Spleen (tissue), 11 donors: ENCODE data around the gene PRR16. TPM values are rescaled to one million over a fixed set of nuclear protein-coding genes. Genes with fewer than 3 reads are reported as not detected.

Source experiments
- DNase-seq: peaks from one replicate; pipeline ENCODE4 v3.0.0-alpha.2; 2020
- H3K27ac ChIP-seq, 8 donors: fragments of 200-600 bp; sonication (generic) in 7 of 8; 1 replicate in 4 of 8; 2 replicates in 4 of 8; pipeline versions ENCODE4 v1.5.0 to v1.8.0; 2016 to 2021; ENCODE audit warnings: inconsistent platforms in 4 of 8, mild to moderate bottlenecking in 4 of 8, moderate library complexity in 1 of 8
- H3K27me3 ChIP-seq, 7 donors: fragments of 200-600 bp; sonication (generic) in 6 of 7; replicated peaks in 1 of 7; 1 replicate in 4 of 7; 2 replicates in 3 of 7; pipeline versions ENCODE4 v1.5.0 to v1.8.0; 2016 to 2021; ENCODE audit warnings: inconsistent platforms in 3 of 7, mild to moderate bottlenecking in 1 of 7
- H3K36me3 ChIP-seq, 6 donors: fragments of 200-600 bp; sonication (generic) in 5 of 6; 1 replicate in 4 of 6; 2 replicates in 2 of 6; pipeline versions ENCODE4 v1.5.0 to v1.8.0; 2016 to 2021; ENCODE audit warnings: inconsistent platforms in 2 of 6
- H3K4me1 ChIP-seq, 6 donors: fragments of 200-600 bp; sonication (generic) in 5 of 6; 1 replicate in 3 of 6; 2 replicates in 3 of 6; pipeline versions ENCODE4 v1.5.0 to v1.8.0; 2016 to 2021; ENCODE audit warnings: inconsistent platforms in 3 of 6
- H3K4me3 ChIP-seq, 8 donors: fragments of 200-600 bp; sonication (generic) in 7 of 8; 1 replicate in 4 of 8; 2 replicates in 4 of 8; pipeline versions ENCODE4 v1.5.0 to v1.8.0; 2016 to 2021; ENCODE audit warnings: inconsistent platforms in 4 of 8, mild to moderate bottlenecking in 4 of 8, moderate library complexity in 2 of 8
- H3K9me3 ChIP-seq, 8 donors: fragments of 200-600 bp; sonication (generic) in 7 of 8; 1 replicate in 4 of 8; 2 replicates in 4 of 8; pipeline versions ENCODE4 v1.5.0 to v1.8.0; 2016 to 2021; ENCODE audit warnings: inconsistent platforms in 4 of 8
- CTCF ChIP-seq, 11 experiments: fragments of 200-600 bp in 7 of 11; fragments of 450-650 bp in 4 of 11; sonication (generic) in 4 of 11; IDR thresholded peaks in 8 of 11; conservative IDR thresholded peaks in 3 of 11; 1 replicate in 7 of 11; 2 replicates in 4 of 11; pipeline versions ENCODE4 v1.4.0 to v1.8.0; 2016 to 2021; ENCODE audit warnings: antibody characterized with exemption in 11 of 11, inconsistent platforms in 4 of 11, mild to moderate bottlenecking in 1 of 11
- POLR2A ChIP-seq, 3 donors: fragments of 450-650 bp; IDR thresholded peaks; one replicate each; pipeline ENCODE4 v1.5.1; 2017; ENCODE audit warnings: antibody characterized with exemption in 3 of 3, mild to moderate bottlenecking in 1 of 3
- POLR2AphosphoS5 ChIP-seq, 3 donors: sonication (generic); formaldehyde crosslinking; IDR thresholded peaks; one replicate each; pipeline ENCODE4 v1.5.1; 2017; ENCODE audit warnings: antibody characterized with exemption in 3 of 3
- WGBS, 5 donors: extraction: QIAGEN DNeasy Blood & Tissue Kit in 3 of 5; methylation state at CpG; one replicate each; pipeline versions ENCODE4 v1.1.5 to v1.1.7; 2013 to 2018; 5-methylcytosine and 5-hydroxymethylcytosine counted together
- intact Hi-C: fragments of 100-400 bp; cut with DNase I; formaldehyde crosslinking; loops from one replicate; pipeline ENCODE4 v1.15.0; 2023; ENCODE audit warnings: low total_unique reads
- polyA plus RNA-seq, 3 donors: library from polyadenylated mRNA; stranded (reverse); fragments of 200-250 nt; gene quantifications; one replicate each; pipeline ENCODE4 v1.2.1, GENCODE V29; 2013
- total RNA-seq, 7 donors: library from RNA; depleted of rRNA in 3 of 7; stranded (reverse); fragments of >200 nt in 3 of 7; fragmentation: NEBNext Ultra II Directional in 4 of 7; extraction: Animal tissue kit (Norgen Biotek cat#: 25700) in 4 of 7; gene quantifications; one replicate each; pipeline versions ENCODE4 v1.1.0 to v1.2.1, GENCODE V29; 2016 to 2021
- donor health status: healthy with polysubstance abuse.
- donor health status: DM: no; HTN: no; CAD: no; lungs with moderate emphysema.
- donor health status: DM: no; HTN: no; CAD: no.
- donor health status: Bipolar disorder and iron deficiency.
- donor health status: healthy.
- donor health status: DM: no; HTN: no; CAD: no.
- donor health status: DM: yes; HTN: yes; CAD: no.

Gene PRR16
- total and polyA plus RNA-seq, 10 donors, result 0.61 to 4.5 (median 2.1) TPM

DNA sequence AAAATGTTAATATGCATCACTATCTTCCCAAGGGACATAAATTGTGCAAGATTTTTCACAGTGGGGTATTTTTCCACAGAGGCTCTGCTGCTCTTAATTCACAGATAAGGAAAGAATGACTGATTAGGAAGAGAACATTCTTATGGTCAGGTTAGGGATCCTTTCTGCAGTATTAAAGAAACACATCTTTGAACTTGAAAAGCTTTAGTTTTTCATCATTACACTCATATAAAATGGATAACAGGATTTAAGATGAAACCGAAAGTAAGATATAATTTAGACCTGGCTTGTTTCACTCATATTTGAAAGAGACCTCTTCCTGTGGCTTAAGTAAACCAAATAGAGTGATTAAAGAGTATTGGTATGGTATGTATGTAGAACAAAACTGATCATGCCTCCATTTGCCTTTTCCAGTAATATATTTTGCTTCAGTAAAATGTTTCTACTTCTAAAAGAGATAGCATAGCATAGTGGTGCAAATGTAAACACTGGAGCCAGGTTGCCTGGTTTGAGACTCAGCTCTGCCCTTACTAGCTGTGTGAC, 160.0 kb downstream of the PRR16 start:
- Histone ChIP-seq H3K27me3 (no peaks in the 10 kb centered on the region), H3K36me3 (no peaks in the 10 kb centered on the region), H3K9me3 (peaks cover 0 to 5% (median 0%) of the 10 kb centered on the region in 8 donors), H3K4me1 (no peaks in the 10 kb centered on the region), H3K4me3 (no peak overlapping the region), H3K27ac (no peak overlapping the region)
- TF ChIP-seq POLR2A (IDR thresholded peaks at IDR 0.05), result no peak
- TF ChIP-seq CTCF (IDR thresholded peaks at IDR 0.05 in 8 of 11, conservative IDR thresholded peaks at IDR 0.05 in 3 of 11), result no peak
- no peak for DNase-seq
- 39 to 64% (median 54%) methylated on average over 1 of the region's 1 CpG for WGBS, 5 donors
- intact Hi-C loops, result no loop called here

GRCh38 chr5:120628156-120628555, 164.1 kb downstream of the PRR16 start:
- 79 to 95% (median 87%) methylated on average over 3 of the region's 3 CpGs for WGBS, 5 donors
- no peaks in the 10 kb centered on the region for H3K27me3 ChIP-seq

GRCh38 chr5:120630550-120630949, 166.4 kb downstream of the PRR16 start:
- WGBS, 5 donors, result 49 to 60% (median 58%) methylated on average over 5 of the region's 5 CpGs
- Histone ChIP-seq H3K27ac (no peak overlapping the region), H3K9me3 (no peaks in the 10 kb centered on the region), H3K27me3 (no peaks in the 10 kb centered on the region), H3K4me3 (no peak overlapping the region), H3K4me1 (no peaks in the 10 kb centered on the region), H3K36me3 (no peaks in the 10 kb centered on the region)
- TF ChIP-seq POLR2A (IDR thresholded peaks at IDR 0.05), result no peak
- no peak for TF ChIP-seq CTCF (IDR thresholded peaks at IDR 0.05 in 8 of 11, conservative IDR thresholded peaks at IDR 0.05 in 3 of 11)
- TF ChIP-seq POLR2AphosphoS5 (IDR thresholded peaks at IDR 0.05), result no peak
- no peak for DNase-seq
- intact Hi-C loops, result no loop called here

More at GRCh38 chr5:120628156-120628555, 164.1 kb downstream of the PRR16 start:
- TF ChIP-seq POLR2A (IDR thresholded peaks at IDR 0.05) (no peak), CTCF (IDR thresholded peaks at IDR 0.05 in 8 of 11, conservative IDR thresholded peaks at IDR 0.05 in 3 of 11) (no peak), POLR2AphosphoS5 (IDR thresholded peaks at IDR 0.05) (no peak)
- no peaks in the 10 kb centered on the region for H3K4me1 ChIP-seq
- no peak overlapping the region for H3K4me3 ChIP-seq
- no peak for DNase-seq
- H3K36me3 ChIP-seq, result no peaks in the 10 kb centered on the region
- H3K9me3 ChIP-seq, result peaks cover 0 to 5% (median 0%) of the 10 kb centered on the region in 8 donors
- intact Hi-C loops, result no loop called here
- no peak overlapping the region for H3K27ac ChIP-seq

DNA sequence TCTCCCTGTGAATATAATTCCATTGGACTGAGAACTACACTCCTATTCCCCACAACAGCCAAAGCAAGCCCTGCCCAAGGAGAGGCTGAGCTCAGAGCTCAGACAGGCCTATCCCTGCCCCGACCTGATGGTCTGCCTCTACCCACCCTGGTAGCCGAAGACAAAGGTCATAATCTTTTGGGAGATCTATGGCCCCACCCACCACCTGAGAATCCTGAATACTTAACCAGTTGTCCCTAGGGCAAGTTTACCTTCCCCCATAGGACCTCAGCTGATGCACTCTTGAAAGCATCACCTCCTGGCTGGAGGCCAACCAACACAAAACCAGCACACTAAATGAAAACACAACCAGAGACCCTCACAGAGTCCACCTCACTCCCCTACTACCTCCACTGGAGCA, 167.5 kb downstream of the PRR16 start:
- DNase-seq, result no peak
- Histone ChIP-seq H3K36me3 (no peaks in the 10 kb centered on the region), H3K27me3 (no peaks in the 10 kb centered on the region), H3K4me3 (no peak overlapping the region), H3K27ac (no peak overlapping the region), H3K4me1 (no peaks in the 10 kb centered on the region), H3K9me3 (peaks cover 0 to 5% (median 0%) of the 10 kb centered on the region in 8 donors)
- 60 to 91% (median 88%) methylated on average over 2 of the region's 2 CpGs for WGBS, 5 donors
- intact Hi-C loops, result no loop called here
- TF ChIP-seq POLR2A (IDR thresholded peaks at IDR 0.05) (no peak), POLR2AphosphoS5 (IDR thresholded peaks at IDR 0.05) (no peak), CTCF (IDR thresholded peaks at IDR 0.05 in 8 of 11, conservative IDR thresholded peaks at IDR 0.05 in 3 of 11) (no peak)
